Stimulated activated CD4-positive, alpha-beta T cell treated with anti-CD3 and anti-CD28 coated beads, Interleukin-1b, Interleukin-23, amount 100 ng/mL, for 48 hours (primary cell): ENCODE measurements around the gene ZNF681.
A peak's percentile ranks its signal among the peaks of the same experiment; 100 is the strongest.
"Not testable (repeated sequence)": the region's sequence is repeated elsewhere in the genome, so short reads cannot be mapped to it uniquely, and the experiment has no call there.

Experiments used
- DNase-seq: peaks from one replicate; pipeline ENCODE4 v3.0.0-alpha.2; 2020

ZNF681 gene

DNA sequence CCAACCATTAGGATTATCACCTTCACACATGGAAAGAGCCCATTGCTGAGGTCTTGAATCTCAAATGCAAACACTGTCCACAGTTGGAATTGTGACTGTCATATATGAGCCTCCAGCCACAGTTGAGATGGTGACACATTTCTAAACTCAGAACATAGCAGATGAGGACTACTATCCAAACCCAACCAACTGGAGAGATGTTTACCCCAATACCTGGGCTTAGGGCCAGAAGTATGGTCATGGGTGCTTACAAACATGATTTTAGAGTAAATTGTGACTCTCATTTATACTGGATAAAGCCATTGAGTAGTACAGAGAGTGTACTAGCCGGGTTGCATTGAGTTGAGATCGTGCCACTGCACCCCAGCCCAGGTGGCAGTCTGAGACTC is 14.0 kb upstream of the ZNF681 start:
- no peak for DNase-seq

DNA sequence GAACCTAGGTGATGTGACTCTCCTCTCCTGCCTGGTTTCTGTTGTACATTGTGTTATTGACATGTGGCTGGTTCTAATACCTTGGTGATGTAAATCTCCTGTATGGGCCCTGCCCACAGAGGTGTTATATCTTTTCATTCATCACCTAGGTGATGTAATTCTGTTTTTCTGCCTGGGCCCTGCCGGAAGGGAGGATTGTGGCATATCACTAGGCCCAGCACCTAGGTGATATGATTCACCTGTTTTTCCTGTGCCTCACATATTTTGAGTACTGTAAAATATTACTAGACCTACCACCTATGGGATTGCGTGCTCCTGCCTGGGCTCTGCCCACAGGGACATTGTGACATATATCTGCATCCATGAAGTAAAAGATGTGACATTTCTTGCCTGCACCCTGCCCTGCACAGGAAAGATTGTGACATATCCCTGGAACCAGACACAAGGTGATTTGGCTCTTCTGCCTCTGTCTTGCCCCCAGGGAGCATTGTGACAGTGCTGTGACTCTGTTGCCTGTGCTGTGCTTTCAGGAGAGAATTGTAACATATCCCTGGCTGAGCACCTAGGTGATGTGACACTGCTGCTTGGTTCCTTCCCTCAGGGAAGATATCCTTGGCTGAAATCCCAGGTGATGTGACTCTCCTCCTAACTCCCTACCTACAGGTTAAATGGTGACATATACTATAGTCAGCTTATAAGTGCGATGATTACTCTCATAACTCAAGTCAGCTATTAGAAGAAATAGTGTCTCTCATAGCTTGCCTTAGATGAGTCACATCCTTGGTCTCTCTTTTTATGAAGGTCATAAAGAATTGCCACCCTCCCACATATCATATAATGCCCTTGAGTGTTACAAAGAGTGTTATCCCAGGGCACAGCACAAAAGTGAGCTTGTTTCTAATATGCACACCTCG is 13.3 kb upstream of the ZNF681 start:
- DNase-seq: peak; percentile 26

- peak; percentile 51 for DNase-seq
Observed at GRCh38 chr19:23771316-23771715, 12.6 kb upstream of the ZNF681 start.

GRCh38 chr19:23770672-23771250 is 12.1 kb upstream of the ZNF681 start:
- no peak for DNase-seq

DNA sequence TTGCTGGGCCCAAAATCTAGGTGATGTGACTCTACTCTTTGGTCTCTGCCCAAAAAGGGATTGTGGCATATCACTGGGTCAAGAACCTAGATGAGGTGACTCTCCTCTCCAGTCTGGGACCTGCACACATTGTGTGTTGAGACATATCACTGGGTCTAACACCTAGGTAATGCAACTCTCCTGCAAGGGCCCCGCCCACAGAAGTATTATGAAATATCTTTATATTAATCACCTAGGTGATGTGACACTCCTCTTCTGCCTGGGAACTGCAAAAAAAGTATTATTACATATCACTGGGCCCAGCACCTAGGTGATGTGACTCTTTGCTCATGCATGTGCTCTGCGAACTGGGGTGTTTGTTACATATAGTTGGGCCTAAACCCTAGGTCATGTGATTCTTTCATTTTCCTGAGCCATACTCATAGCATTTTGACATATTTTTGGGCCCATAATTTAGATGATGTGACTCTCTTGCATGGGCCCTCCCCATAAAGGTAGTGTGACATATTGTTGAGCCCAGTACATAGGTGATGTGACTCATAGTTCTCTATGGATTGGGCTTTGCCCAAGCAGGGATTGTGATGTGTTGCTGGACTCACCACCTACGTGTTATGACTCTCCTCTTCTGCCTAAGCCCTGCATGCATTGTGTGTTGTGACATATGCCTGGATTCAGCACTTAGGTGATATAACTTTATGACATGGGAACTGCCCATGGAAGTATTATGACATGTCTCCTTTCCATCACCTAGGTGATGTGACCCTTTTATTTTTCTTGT is 11.2 kb upstream of the ZNF681 start:
- DNase-seq: no peak

DNA sequence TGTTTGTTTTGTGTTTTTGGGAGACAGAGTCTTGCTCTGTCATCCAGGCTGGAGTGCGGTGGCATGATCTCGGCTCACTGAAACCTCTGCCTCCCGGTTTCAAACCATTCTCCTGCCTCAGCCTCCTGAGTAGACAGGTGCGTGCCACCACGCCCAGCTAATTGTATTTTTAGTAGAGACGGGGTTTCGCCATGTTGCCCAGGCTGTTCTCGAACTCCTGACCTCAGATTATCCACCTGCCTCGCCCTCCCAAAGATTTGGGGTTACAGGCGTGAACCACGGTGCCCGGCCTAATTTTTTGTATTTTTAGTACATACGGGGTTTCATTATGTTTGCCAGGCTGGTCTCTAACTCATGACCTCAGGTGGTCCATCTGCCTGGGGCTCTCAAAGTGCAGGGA is 8.3 kb upstream of the ZNF681 start:
- DNase-seq: no peak

DNA sequence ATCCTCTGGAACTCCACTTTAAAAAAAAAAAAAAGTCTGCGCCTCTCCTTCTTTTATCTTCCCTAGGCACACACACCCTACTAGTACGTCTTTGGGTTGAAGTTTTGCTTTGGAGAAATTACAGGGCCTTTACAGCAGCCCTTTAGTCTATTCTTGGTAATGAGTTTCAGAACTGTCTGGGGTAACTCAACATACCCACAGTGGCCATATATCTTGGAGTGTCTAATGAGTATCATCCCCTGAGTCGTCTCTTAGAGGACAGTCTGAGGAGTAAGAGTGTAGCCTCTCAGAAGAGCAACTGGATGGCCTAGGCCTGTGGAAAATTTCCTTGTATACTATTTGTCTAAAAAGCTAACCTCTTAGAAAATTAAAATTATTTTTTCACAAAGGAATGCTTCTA is 6.1 kb upstream of the ZNF681 start:
- DNase-seq: no peak

DNA sequence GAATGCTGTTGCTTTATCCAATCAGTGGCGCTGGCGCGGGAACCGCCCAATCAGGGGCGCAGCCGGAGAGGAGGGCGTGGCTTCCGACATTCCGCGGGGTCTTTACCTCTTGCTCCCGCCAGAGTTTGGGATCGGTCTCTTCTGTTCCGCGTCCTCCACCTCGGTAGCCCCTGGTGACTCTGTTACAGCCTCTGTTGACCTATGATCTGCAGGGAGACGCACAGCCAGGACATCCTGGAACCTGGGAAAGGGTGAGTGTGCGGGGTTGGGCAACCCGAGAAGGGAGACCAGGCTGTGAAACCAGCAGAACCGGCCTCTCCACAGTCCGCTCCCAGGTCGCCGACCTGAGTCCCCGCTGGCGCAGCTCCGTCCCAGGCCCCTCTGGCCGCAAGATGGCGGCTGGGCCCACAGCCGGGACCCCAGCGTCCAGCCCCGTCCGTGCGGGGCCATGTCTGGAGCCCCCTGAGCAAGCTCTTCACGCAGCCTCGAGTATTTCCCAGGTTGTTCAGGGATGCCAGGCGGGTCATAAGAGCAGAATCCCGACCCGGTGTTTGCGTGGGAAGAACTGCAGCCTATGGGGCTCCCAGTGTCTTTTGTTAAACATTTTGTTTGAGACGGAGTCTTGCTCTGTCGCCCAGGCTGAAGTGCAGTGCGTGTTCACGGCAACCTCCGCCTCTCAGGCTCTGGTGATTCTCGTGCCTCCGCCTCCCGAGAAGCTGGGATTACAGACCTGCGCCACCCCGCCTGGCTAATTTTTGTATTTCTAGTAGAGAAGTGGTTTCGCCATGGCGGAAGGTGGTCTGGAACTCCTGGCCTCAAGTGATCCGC is 4.4 kb upstream of the ZNF681 start:
- peak; percentile 82 for DNase-seq

DNA sequence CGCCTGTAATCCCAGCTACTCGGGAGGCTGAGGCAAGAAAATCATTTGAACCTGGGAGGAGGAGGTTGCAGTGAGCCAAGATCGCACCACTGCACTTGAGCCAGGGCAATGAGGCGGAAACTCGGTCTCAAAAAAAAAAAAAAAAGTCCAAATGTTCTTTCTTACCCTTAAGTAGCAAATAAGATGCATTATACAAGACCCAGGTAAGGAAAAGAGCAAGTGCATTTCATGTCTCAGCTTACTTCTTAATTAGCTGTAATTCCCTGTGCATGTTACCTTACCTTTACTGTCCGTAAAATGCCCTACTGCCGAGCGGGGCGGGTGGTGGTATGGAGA is 3.8 kb upstream of the ZNF681 start:
- DNase-seq: no peak

GRCh38 chr19:23760326-23760725 is 1.6 kb upstream of the ZNF681 start:
- DNase-seq: not testable (repeated sequence)

DNA sequence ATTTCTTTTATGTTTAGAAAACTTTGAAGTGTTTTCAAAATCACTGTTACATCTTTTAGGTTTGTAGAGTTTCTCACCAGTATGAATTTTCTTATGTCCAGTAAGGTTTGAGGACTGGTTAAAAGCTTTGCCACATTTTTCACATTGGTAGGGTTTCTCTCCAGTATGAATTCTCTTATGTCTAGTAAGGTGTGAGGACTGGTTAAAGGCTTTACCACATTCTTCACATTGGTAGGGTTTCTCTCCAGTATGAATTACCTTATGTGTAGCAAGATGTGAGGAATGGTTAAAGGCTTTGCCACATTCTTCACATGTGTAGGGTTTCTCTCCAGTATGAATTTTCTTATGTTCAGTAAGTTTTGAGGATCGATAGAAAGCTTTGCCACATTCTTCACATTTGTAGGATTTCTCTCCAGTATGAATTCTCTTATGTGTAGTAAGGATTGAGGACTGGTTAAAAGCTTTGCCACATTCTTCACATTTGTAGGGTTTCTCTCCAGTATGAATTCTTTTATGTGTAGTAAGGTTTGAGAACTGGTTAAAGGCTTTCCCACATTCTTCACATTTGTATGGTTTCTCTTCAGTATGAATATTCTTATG is 15.0 kb downstream of the ZNF681 start:
- DNase-seq: not testable (repeated sequence)

DNA sequence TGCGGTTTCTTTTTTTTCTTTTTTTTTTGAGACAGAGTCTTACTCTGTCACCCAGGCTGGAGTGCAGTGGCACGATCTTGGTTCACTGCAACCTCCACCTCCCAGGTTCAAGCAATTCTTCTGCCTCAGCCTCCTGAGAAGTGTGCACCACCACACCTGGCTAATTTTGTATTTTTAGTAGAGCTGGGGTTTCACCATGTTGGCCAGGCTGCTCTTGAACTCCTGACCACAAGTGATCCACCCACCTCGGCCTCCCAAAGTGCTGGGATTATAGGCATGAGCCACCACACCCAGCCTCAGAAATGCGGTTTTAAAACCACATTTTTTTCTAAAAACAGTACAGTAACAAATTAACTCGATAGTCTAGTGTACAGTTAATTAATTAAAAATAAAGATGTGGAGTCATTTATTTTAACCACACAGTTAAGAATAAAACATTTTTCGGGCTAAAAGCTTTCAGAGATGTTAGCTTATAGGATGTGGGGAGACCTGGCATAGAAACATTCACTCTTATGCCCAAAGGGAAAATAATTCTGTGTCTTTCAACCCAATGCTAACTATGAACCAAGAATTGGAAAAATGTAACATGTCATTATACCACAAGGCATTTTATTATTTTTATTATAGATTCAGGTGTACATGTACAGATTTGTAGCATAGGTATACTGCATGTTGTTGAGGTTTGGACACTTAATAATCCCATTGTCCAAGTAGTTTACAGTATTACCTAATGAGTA is 27.8 kb downstream of the ZNF681 start:
- DNase-seq: not testable (repeated sequence)

- DNase-seq: not testable (repeated sequence)
Observed at GRCh38 chr19:23724161-23724560, 34.5 kb downstream of the ZNF681 start.

- no peak for DNase-seq
Observed at GRCh38 chr19:23718802-23719201, 39.9 kb downstream of the ZNF681 start.

GRCh38 chr19:23716792-23717191 is 41.9 kb downstream of the ZNF681 start:
- DNase-seq: no peak

- DNase-seq: no peak
Observed at GRCh38 chr19:23709347-23709746, 49.3 kb downstream of the ZNF681 start.

GRCh38 chr19:23706657-23707056 is 52.0 kb downstream of the ZNF681 start:
- DNase-seq: no peak

GRCh38 chr19:23699521-23699860 is 59.2 kb downstream of the ZNF681 start:
- no peak for DNase-seq

DNA sequence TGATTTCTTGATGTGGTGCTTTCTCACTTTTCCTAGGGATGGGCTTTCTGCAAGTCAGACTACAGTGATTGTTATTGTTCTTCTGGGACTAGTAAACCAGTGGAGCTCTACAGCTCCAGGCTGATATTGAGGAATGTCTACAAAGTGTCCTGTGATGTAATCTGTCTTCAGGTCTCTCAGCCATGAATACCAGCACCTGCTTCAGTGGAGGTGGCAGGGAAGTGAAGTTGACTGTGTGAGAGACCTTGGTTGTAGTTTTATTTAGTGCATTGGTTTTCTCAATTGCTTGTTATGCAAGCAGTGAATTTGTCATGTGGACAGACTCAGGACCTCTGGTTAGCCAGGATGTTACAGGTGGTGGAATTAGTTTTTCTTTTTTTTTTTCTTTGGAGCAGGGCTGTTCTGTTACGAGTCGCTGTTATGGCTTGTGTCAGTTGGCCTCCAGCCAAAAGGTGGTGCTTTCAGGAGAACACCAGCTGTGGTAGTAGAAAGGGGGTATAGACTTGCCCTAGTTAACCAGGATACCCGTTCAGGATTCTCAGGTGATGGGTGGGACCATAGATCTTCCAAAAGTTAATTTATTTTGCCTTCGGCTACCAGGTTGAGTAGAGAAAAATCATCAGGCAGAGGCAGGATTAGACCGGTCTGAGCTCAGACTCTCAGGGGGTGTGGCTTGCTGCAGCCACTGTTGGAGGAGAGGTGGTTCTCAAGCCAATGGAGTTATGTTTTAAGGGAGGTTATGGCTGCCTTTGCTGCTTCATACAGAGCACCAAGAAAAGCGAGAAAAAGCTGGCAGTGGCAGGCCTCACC is 59.8 kb downstream of the ZNF681 start:
- no peak for DNase-seq

- DNase-seq: not testable (repeated sequence)
Observed at GRCh38 chr19:23692937-23693336, 65.8 kb downstream of the ZNF681 start.
